Fibroblast of mammary gland (primary cell): ENCODE results near the gene GALNT18.

ENCODE experiments used
- DNase-seq: peaks from one replicate; pipeline ENCODE4 v3.0.0-alpha.2; 2010; ENCODE audit warnings: low read depth
- H3K4me3 ChIP-seq: 2 replicates; pipeline ENCODE4 v1.5.1; 2011; ENCODE audit warnings: low read depth, mild to moderate bottlenecking, low read length, moderate library complexity; ENCODE audit not compliant: control insufficient read depth
- TF ChIP-seq, protein P1 (sequence below): conservative IDR thresholded peaks from 2 replicates; pipeline ENCODE4 v1.5.1; 2011; ENCODE audit warnings: low read depth, low read length, inconsistent platforms; ENCODE audit not compliant: control insufficient read depth, insufficient read depth

GALNT18 gene

DNA sequence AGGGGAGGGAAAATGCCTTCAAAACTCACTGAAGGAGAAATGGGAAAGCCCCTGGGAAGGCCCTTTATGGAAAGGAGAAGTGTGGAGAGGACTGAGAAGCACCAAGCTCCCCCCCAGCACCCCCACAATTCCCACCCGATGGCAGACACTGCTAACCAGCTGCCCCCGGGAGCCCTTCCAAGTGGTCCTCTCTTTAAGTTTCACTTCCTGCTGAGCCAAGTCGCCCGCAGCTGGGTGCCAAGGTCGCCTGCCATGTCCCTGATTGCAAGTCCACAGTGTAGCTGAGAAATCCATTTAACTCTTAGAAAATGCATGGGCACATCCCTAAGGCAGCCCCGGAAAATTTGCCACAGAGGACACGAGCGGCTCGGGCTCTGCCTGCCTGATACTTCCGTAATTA, 68.2 kb downstream of the GALNT18 start:
- no peak for DNase-seq
- H3K4me3 ChIP-seq = no peak overlapping the region
- TF ChIP-seq, protein P1, sequence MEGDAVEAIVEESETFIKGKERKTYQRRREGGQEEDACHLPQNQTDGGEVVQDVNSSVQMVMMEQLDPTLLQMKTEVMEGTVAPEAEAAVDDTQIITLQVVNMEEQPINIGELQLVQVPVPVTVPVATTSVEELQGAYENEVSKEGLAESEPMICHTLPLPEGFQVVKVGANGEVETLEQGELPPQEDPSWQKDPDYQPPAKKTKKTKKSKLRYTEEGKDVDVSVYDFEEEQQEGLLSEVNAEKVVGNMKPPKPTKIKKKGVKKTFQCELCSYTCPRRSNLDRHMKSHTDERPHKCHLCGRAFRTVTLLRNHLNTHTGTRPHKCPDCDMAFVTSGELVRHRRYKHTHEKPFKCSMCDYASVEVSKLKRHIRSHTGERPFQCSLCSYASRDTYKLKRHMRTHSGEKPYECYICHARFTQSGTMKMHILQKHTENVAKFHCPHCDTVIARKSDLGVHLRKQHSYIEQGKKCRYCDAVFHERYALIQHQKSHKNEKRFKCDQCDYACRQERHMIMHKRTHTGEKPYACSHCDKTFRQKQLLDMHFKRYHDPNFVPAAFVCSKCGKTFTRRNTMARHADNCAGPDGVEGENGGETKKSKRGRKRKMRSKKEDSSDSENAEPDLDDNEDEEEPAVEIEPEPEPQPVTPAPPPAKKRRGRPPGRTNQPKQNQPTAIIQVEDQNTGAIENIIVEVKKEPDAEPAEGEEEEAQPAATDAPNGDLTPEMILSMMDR = no peak

- TF ChIP-seq, protein P1 = no peak
These were observed 69.2 kb downstream of the GALNT18 start for GRCh38 chr11:11552529-11553087.

GRCh38 chr11:11550534-11550933, 71.3 kb downstream of the GALNT18 start:
- TF ChIP-seq, protein P1 = no peak
- no peak overlapping the region for H3K4me3 ChIP-seq
- no peak for DNase-seq

More at GRCh38 chr11:11552529-11553087, 69.2 kb downstream of the GALNT18 start:
- DNase-seq = no peak
- H3K4me3 ChIP-seq = no peak overlapping the region

- H3K4me3 ChIP-seq = no peak overlapping the region
- TF ChIP-seq, protein P1 = no peak
- no peak for DNase-seq
These were observed 76.2 kb downstream of the GALNT18 start for GRCh38 chr11:11545285-11546275.

DNA sequence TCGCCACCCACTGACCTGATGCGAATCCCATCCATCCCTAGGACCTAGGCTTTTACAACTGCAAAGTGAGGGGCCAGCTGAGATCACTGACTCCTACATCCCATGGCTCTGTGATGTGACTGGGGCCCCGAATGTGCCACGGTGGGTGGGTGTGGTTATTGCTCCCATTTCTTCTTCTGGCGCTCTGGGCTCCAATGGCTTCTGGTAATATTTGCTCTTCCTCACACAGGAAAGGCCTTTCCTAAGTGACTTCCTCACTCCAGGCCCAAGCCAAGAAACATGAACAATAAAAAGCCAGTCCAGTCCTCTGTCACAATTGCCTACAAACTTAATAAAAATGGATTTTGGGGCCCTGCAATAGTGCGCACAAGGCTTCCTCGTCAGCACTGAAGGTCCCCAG, 78.1 kb downstream of the GALNT18 start:
- DNase-seq = no peak
- TF ChIP-seq, protein P1 = no peak
- H3K4me3 ChIP-seq = no peak overlapping the region

GRCh38 chr11:11540157-11540556, 81.6 kb downstream of the GALNT18 start:
- no peak for DNase-seq

More at GRCh38 chr11:11540157-11540556, 81.6 kb downstream of the GALNT18 start:
- TF ChIP-seq, protein P1 = no peak
- no peak overlapping the region for H3K4me3 ChIP-seq
